Measurements from ENCODE around the gene VPS11. TPM values are rescaled to one million over a fixed set of nuclear protein-coding genes. Genes with fewer than 3 reads are reported as not detected.

Gene VPS11
- total RNA-seq, 4 donors from 2014 or later, result 25.8 to 54.9 (median 37.1) TPM

DNA sequence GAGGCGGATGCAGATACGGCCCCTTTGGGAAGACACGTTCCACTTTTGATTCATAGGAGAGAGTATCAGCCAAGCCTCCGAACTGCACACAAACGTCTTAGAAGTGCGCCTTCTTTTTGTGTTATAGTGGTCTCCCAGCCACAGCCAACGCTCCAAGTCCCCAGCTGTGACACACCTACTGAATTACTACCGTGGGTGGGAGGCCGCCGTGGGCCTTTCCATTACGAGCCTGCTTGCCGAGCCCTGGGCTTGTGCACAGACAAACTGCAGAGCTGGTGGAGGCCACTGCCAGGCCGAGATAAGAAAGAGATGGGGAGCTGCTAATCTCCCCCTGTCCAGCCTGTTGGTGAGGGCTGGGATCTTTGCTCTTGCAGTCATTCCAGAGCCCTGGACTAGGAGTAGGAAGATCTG, 17.8 kb downstream of the VPS11 start:
- DNase-seq (ENCODE audit: low spot score in 2 of 2), result no peak

GRCh38 chr11:119087123-119087522, 19.5 kb downstream of the VPS11 start:
- DNase-seq (ENCODE audit: low spot score in 2 of 2), result no peak
- Histone ChIP-seq H3K27me3 (no peaks in the 10 kb centered on the region), H3K9me3 (no peaks in the 10 kb centered on the region), H3K4me1 (peaks cover 0 to 21% (median 10%) of the 10 kb centered on the region in 4 donors), H3K4me3 (no peak overlapping the region), H3K27ac (no peak overlapping the region), H3K36me3 (peaks cover 0 to 8% (median 0%) of the 10 kb centered on the region in 3 donors)
- WGBS, 2 donors, result 80 to 82% methylated on average over 6 of the region's 6 CpGs
- TF ChIP-seq POLR2A (IDR thresholded peaks at IDR 0.05), result no peak
- TF ChIP-seq EP300 (IDR thresholded peaks at IDR 0.05), result no peak
- TF ChIP-seq CTCF (IDR thresholded peaks at IDR 0.05), result no peak

More for the DNA sequence above, 17.8 kb downstream of the VPS11 start:
- H3K36me3 ChIP-seq, result peaks cover 0 to 23% (median 2%) of the 10 kb centered on the region in 3 donors
- H3K4me3 ChIP-seq, result peak overlapping the region; percentile 52 to 92 (median 87)
- H3K27ac ChIP-seq, result peak overlapping the region; percentile 87 to 94 (median 88)
- peaks cover 0 to 35% (median 10%) of the 10 kb centered on the region in 4 donors for H3K4me1 ChIP-seq
- no peaks in the 10 kb centered on the region for H3K27me3 ChIP-seq
- H3K9me3 ChIP-seq, result no peaks in the 10 kb centered on the region
- no peak for TF ChIP-seq POLR2A (IDR thresholded peaks at IDR 0.05)
- no peak for TF ChIP-seq EP300 (IDR thresholded peaks at IDR 0.05)
- TF ChIP-seq CTCF (IDR thresholded peaks at IDR 0.05), result no peak
- WGBS, 2 donors, result 0% methylated on average over 13 of the region's 13 CpGs

- no peak for TF ChIP-seq POLR2A (IDR thresholded peaks at IDR 0.05)
- no peak for TF ChIP-seq CTCF (IDR thresholded peaks at IDR 0.05)
- TF ChIP-seq EP300 (IDR thresholded peaks at IDR 0.05), result no peak
- H3K4me3 ChIP-seq, result no peak overlapping the region
- DNase-seq (ENCODE audit: low spot score in 2 of 2), result no peak
- H3K36me3 ChIP-seq, result peaks cover 0 to 9% (median 0%) of the 10 kb centered on the region in 3 donors
- H3K4me1 ChIP-seq, result peaks cover 0 to 27% (median 13%) of the 10 kb centered on the region in 4 donors
- no peaks in the 10 kb centered on the region for H3K9me3 ChIP-seq
- no peak overlapping the region for H3K27ac ChIP-seq
- WGBS, 2 donors, result 95 to 100% methylated on average over 2 of the region's 2 CpGs
- H3K27me3 ChIP-seq, result no peaks in the 10 kb centered on the region
Measured at GRCh38 chr11:119087747-119088241, 20.2 kb downstream of the VPS11 start.

DNA sequence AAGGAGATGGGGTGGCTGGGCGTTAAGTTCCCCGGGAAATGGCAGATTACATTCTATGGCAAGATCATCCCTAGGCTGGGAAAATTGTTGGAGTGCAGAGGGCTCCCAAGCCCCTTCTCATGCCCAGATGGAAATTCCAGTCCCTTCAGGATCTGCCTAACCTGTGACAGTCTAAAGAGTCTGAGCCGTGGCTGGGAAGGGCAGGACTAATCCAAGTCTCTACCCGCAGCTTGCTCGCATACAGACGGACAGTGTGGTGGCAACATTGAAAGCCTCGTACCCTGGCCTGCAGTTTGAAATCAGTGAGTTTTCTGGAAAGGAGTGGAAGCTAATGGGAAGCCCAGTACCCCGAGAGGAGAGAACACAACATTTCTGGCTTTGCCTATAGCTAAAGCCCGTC, 20.8 kb downstream of the VPS11 start:
- H3K36me3 ChIP-seq, result peaks cover 0 to 14% (median 0%) of the 10 kb centered on the region in 3 donors
- WGBS, 2 donors, result 85 to 91% methylated on average over 9 of the region's 9 CpGs
- H3K4me3 ChIP-seq, result no peak overlapping the region
- TF ChIP-seq CTCF (IDR thresholded peaks at IDR 0.05), result no peak
- TF ChIP-seq EP300 (IDR thresholded peaks at IDR 0.05), result no peak
- TF ChIP-seq POLR2A (IDR thresholded peaks at IDR 0.05), result no peak
- no peaks in the 10 kb centered on the region for H3K27me3 ChIP-seq
- H3K27ac ChIP-seq, result no peak overlapping the region
- DNase-seq (ENCODE audit: low spot score in 2 of 2), result no peak
- peaks cover 0 to 33% (median 19%) of the 10 kb centered on the region in 4 donors for H3K4me1 ChIP-seq
- H3K9me3 ChIP-seq, result no peaks in the 10 kb centered on the region

- DNase-seq (ENCODE audit: low spot score in 2 of 2), result no peak
- H3K4me1 ChIP-seq, result peaks cover 0 to 37% (median 25%) of the 10 kb centered on the region in 4 donors
- TF ChIP-seq EP300 (IDR thresholded peaks at IDR 0.05) (no peak), CTCF (IDR thresholded peaks at IDR 0.05) (no peak)
Measured at GRCh38 chr11:119089319-119089718, 21.7 kb downstream of the VPS11 start.

More at GRCh38 chr11:119089319-119089718, 21.7 kb downstream of the VPS11 start:
- H3K36me3 ChIP-seq, result peaks cover 0 to 14% (median 0%) of the 10 kb centered on the region in 3 donors
- H3K4me3 ChIP-seq, result no peak overlapping the region
- WGBS, 2 donors, result 75 to 88% methylated on average over 1 of the region's 1 CpG
- H3K27me3 ChIP-seq, result no peaks in the 10 kb centered on the region
- H3K27ac ChIP-seq, result no peak overlapping the region
- no peaks in the 10 kb centered on the region for H3K9me3 ChIP-seq
